Endodermal cell (in vitro differentiated cells): Measurements from ENCODE around the gene PLEKHS1. TPM values are rescaled to one million over a fixed set of nuclear protein-coding genes. Genes with fewer than 3 reads are reported as not detected.
A peak's percentile ranks its signal among the peaks of the same experiment; 100 is the strongest.

ENCODE experiments used
- DNase-seq: peaks from one replicate; pipeline ENCODE4 v3.0.0-alpha.2; 2017
- H3K27ac ChIP-seq: 2 replicates; pipeline ENCODE4 v1.5.1; 2013; ENCODE audit warnings: mild to moderate bottlenecking, low read depth, low read length, moderate library complexity
- H3K27me3 ChIP-seq: 2 replicates; pipeline ENCODE4 v1.6.1; 2013; ENCODE audit warnings: mild to moderate bottlenecking, low read length, moderate library complexity; ENCODE audit not compliant: insufficient read depth, control insufficient read depth, poor library complexity, severe bottlenecking
- H3K36me3 ChIP-seq: 2 replicates; pipeline ENCODE4 v1.7.0; 2013; ENCODE audit warnings: mild to moderate bottlenecking, low read length, moderate library complexity; ENCODE audit not compliant: control insufficient read depth, insufficient read depth
- H3K4me1 ChIP-seq: one replicate; pipeline ENCODE4 v1.7.0; 2013; ENCODE audit warnings: low read length; ENCODE audit not compliant: control insufficient read depth, insufficient read depth
- H3K4me3 ChIP-seq: 2 replicates; pipeline ENCODE4 v1.5.1; 2013; ENCODE audit warnings: mild to moderate bottlenecking, low read length, moderate library complexity
- H3K9ac ChIP-seq: 2 replicates; pipeline ENCODE4 v1.6.1; 2013; ENCODE audit warnings: mild to moderate bottlenecking, low read length, moderate library complexity; ENCODE audit not compliant: poor library complexity, severe bottlenecking; ENCODE audit errors: extremely low read depth
- H3K9me3 ChIP-seq: 2 replicates; pipeline ENCODE4 v1.6.1; 2013; ENCODE audit warnings: mild to moderate bottlenecking, low read length, moderate library complexity; ENCODE audit not compliant: control insufficient read depth
- H3K27ac Mint-ChIP-seq: 2 replicates; pipeline ENCODE4 v1.8.0; 2020; ENCODE audit warnings: mixed read lengths
- H3K27me3 Mint-ChIP-seq: 2 replicates; pipeline ENCODE4 v1.8.0; 2021; ENCODE audit warnings: mild to moderate bottlenecking, mixed read lengths; ENCODE audit not compliant: insufficient read depth
- H3K36me3 Mint-ChIP-seq: 2 replicates; pipeline ENCODE4 v1.8.0; 2020; ENCODE audit warnings: low read depth, mixed read lengths
- H3K4me1 Mint-ChIP-seq: 2 replicates; pipeline ENCODE4 v1.8.0; 2020; ENCODE audit warnings: mixed read lengths
- H3K4me3 Mint-ChIP-seq: 2 replicates; pipeline ENCODE4 v1.8.0; 2020; ENCODE audit warnings: mild to moderate bottlenecking, moderate library complexity, mixed read lengths
- H3K9me3 Mint-ChIP-seq: 2 replicates; pipeline ENCODE4 v1.8.0; 2020; ENCODE audit warnings: mild to moderate bottlenecking, mixed read lengths
- WGBS, 2 experiments: methylation state at CpG; one replicate each; pipeline versions ENCODE4 v1.1.5 to v1.1.7; 2013; ENCODE audit warnings: missing lambda C conversion rate in 2 of 2, mixed read lengths in 1 of 2; ENCODE audit not compliant: insufficient coverage in 1 of 2, insufficient read length in 1 of 2; 5-methylcytosine and 5-hydroxymethylcytosine counted together
- total RNA-seq, 2 donors: library from RNA; stranded (reverse); fragmentation: NEBNext Ultra II Directional in 1 of 2; extraction: Animal tissue kit (Norgen Biotek cat#: 25700) in 1 of 2; gene quantifications; 2 replicates in 1 of 2; 3 replicates in 1 of 2; pipeline ENCODE4 v1.2.1, GENCODE V29; 2021
- TF ChIP-seq, protein P1 (sequence below): fragments of 200-600 bp; sonication (generic); conservative IDR thresholded peaks from 2 replicates; pipeline ENCODE4 v1.5.0; 2021; ENCODE audit warnings: antibody characterized with exemption, mild to moderate bottlenecking

The PLEKHS1 gene
- total RNA-seq, 2 donors from 2014 or later, result not detected

DNA sequence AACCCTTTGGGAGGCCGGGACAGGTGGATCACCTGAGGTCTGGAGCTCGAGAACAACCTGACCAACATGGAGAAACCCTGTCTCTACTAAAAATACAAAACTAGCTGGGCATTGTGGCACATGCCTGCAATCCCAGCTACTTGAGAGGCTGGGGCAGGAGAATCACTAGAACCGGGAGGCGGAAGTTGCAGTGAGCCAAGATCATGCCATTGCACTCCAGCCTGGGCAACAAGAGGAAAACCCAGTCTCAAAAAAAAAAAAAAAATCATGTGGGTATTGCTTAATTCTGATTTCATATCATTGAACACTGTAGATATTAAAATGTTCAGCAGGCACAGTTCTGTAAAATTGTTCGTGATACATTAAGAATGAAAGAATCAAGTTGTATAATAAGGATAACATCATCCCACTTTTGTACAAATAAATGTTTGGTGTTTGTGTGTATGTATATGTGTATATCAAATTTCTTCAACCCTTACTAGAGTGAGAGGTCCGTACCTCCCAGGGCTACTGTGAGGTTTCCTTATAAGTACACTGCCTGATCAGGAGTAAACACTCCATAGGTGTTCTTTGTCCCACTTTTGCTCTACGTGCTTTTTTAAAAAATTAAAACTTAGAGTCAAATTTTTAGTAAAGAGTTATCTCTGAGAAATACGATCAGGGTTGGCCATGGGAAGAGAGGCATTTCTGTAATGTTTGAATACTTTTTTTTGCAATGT lies 31.7 kb downstream of the PLEKHS1 start:
- no peaks in the 10 kb centered on the region for H3K36me3 Mint-ChIP-seq
- WGBS, 2 experiments, result 93% methylated on average over 5 to 7 of the region's 8 CpGs
- no peaks in the 10 kb centered on the region for H3K9me3 Mint-ChIP-seq
- DNase-seq, result no peak
- Histone ChIP-seq H3K36me3 (no peaks in the 10 kb centered on the region), H3K9me3 (no peaks in the 10 kb centered on the region), H3K9ac (no peak overlapping the region), H3K27ac (no peak overlapping the region), H3K4me3 (no peak overlapping the region), H3K27me3 (no peaks in the 10 kb centered on the region), H3K4me1 (peaks cover 2% of the 10 kb centered on the region)
- no peak overlapping the region for H3K27ac Mint-ChIP-seq
- TF ChIP-seq, protein P1, sequence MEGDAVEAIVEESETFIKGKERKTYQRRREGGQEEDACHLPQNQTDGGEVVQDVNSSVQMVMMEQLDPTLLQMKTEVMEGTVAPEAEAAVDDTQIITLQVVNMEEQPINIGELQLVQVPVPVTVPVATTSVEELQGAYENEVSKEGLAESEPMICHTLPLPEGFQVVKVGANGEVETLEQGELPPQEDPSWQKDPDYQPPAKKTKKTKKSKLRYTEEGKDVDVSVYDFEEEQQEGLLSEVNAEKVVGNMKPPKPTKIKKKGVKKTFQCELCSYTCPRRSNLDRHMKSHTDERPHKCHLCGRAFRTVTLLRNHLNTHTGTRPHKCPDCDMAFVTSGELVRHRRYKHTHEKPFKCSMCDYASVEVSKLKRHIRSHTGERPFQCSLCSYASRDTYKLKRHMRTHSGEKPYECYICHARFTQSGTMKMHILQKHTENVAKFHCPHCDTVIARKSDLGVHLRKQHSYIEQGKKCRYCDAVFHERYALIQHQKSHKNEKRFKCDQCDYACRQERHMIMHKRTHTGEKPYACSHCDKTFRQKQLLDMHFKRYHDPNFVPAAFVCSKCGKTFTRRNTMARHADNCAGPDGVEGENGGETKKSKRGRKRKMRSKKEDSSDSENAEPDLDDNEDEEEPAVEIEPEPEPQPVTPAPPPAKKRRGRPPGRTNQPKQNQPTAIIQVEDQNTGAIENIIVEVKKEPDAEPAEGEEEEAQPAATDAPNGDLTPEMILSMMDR, result no peak
- no peaks in the 10 kb centered on the region for H3K4me1 Mint-ChIP-seq
- no peak overlapping the region for H3K4me3 Mint-ChIP-seq
- peaks cover 6% of the 10 kb centered on the region for H3K27me3 Mint-ChIP-seq

DNA sequence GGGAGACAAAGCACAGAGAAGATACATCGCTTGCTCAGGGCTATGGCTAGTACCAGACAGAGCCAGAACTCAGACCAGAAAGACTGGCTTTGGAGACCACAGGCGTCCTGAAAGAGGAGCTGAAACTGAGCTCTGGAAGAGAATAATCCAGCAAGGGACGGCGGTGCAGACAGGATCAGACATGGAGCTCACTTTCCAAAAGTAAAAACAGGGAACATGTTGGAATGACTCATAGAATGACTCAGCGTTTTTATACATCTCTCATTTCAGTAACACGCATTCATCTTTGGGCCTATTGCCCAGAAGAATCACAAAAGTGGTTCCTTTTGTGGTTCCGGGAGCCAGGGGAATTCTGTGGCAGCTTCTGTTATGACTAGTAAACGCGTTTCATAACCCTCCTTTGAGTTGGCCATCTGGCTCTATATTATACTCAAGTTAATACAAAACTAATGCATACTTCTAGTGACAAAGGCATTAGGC lies 37.2 kb downstream of the PLEKHS1 start:
- peaks cover 6% of the 10 kb centered on the region for H3K9me3 ChIP-seq
- H3K36me3 Mint-ChIP-seq, result no peaks in the 10 kb centered on the region
- no peaks in the 10 kb centered on the region for H3K27me3 ChIP-seq
- no peak overlapping the region for H3K4me3 Mint-ChIP-seq
- no peaks in the 10 kb centered on the region for H3K4me1 ChIP-seq
- H3K27ac Mint-ChIP-seq, result peak overlapping the region; percentile 33
- peaks cover 4% of the 10 kb centered on the region for H3K9me3 Mint-ChIP-seq
- H3K4me3 ChIP-seq, result no peak overlapping the region
- H3K27ac ChIP-seq, result no peak overlapping the region
- 84% methylated on average over 7 to 9 of the region's 9 CpGs for WGBS, 2 experiments
- no peak overlapping the region for H3K9ac ChIP-seq
- no peaks in the 10 kb centered on the region for H3K4me1 Mint-ChIP-seq
- no peaks in the 10 kb centered on the region for H3K36me3 ChIP-seq
- no peaks in the 10 kb centered on the region for H3K27me3 Mint-ChIP-seq
- no peak for DNase-seq
- TF ChIP-seq, protein P1, result no peak

DNA sequence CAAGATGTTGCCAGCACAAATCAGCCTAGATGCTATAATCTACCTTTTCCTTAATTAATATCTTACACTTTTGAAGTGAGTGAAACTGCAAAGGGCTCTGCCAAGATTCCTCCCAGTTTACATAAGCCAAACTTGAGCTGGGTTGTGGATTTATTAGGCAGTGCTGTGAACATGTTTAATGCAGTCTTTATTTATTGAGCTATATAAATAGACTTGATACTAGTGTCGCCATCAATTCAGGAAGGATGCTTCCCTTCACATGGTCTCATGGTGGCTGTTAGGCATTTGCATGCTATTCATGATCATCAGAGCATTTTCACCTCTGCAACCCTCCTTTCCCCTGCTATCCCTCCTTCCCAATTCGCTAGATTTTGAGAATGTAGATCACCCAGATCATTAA lies 40.2 kb downstream of the PLEKHS1 start:
- Histone ChIP-seq H3K27ac (no peak overlapping the region), H3K36me3 (no peaks in the 10 kb centered on the region), H3K4me1 (no peaks in the 10 kb centered on the region), H3K9me3 (peaks cover 6% of the 10 kb centered on the region), H3K27me3 (peaks cover 7% of the 10 kb centered on the region), H3K9ac (no peak overlapping the region), H3K4me3 (no peak overlapping the region)
- no peaks in the 10 kb centered on the region for H3K36me3 Mint-ChIP-seq
- no peak overlapping the region for H3K4me3 Mint-ChIP-seq
- no peaks in the 10 kb centered on the region for H3K4me1 Mint-ChIP-seq
- no peak for DNase-seq
- H3K9me3 Mint-ChIP-seq, result peaks cover 4% of the 10 kb centered on the region
- TF ChIP-seq, protein P1, result no peak
- H3K27me3 Mint-ChIP-seq, result peaks cover 4% of the 10 kb centered on the region
- 89 to 93% methylated on average over 2 of the region's 2 CpGs for WGBS, 2 experiments
- no peak overlapping the region for H3K27ac Mint-ChIP-seq
